ENCODE measurements around the gene GARIN5B. TPM values are rescaled to one million over a fixed set of nuclear protein-coding genes. Genes with fewer than 3 reads are reported as not detected.

GARIN5B gene
- total RNA-seq, 3 donors from 2014 or later (not counting 1 experiment from before 2014, with no cell fraction given) = not detected

GRCh38 chr19:55310498-55310897 is 52.6 kb downstream of the GARIN5B start:
- no peaks in the 10 kb centered on the region for H3K27me3 Mint-ChIP-seq (ENCODE audit: low read depth in 2 of 2)
- DNase-seq (no peak), ATAC-seq (no peak)
- intact Hi-C loops (cut with micrococcal nuclease) = no loop called here
- WGBS (ENCODE audit: insufficient coverage) = 85% methylated on average over 7 of the region's 7 CpGs
- H3K27ac Mint-ChIP-seq = no peak overlapping the region
- H3K27ac ChIP-seq (ENCODE audit: low read length) = no peak overlapping the region
- H3K9me3 ChIP-seq (ENCODE audit: control insufficient read depth, insufficient read depth, low read length) = no peaks in the 10 kb centered on the region
- no peak for TF ChIP-seq CTCF (IDR thresholded peaks at IDR 0.05)
- no peaks in the 10 kb centered on the region for H3K36me3 Mint-ChIP-seq
- no peaks in the 10 kb centered on the region for H3K9me3 Mint-ChIP-seq
- no peak overlapping the region for H3K4me3 Mint-ChIP-seq
- no peak overlapping the region for H3K4me3 ChIP-seq (ENCODE audit: low read length)
- H3K36me3 ChIP-seq (ENCODE audit: control insufficient read depth, insufficient read depth, low read length) = no peaks in the 10 kb centered on the region
- H3K4me1 ChIP-seq (ENCODE audit: control insufficient read depth, insufficient read depth, low read length) = no peaks in the 10 kb centered on the region
- no peaks in the 10 kb centered on the region for H3K4me1 Mint-ChIP-seq
- H3K27me3 ChIP-seq (ENCODE audit: control insufficient read depth, insufficient read depth, low read length) = no peaks in the 10 kb centered on the region

GRCh38 chr19:55309448-55309847 is 53.6 kb downstream of the GARIN5B start:
- intact Hi-C loops (cut with micrococcal nuclease) = no loop called here
- Mint-ChIP-seq H3K4me1 (no peaks in the 10 kb centered on the region), H3K27me3 (ENCODE audit: low read depth in 2 of 2) (no peaks in the 10 kb centered on the region), H3K9me3 (no peaks in the 10 kb centered on the region), H3K4me3 (no peak overlapping the region), H3K27ac (no peak overlapping the region), H3K36me3 (no peaks in the 10 kb centered on the region)
- H3K27ac ChIP-seq (ENCODE audit: low read length) = no peak overlapping the region
- H3K36me3 ChIP-seq (ENCODE audit: control insufficient read depth, insufficient read depth, low read length) = no peaks in the 10 kb centered on the region
- H3K4me1 ChIP-seq (ENCODE audit: control insufficient read depth, insufficient read depth, low read length) = no peaks in the 10 kb centered on the region
- no peaks in the 10 kb centered on the region for H3K27me3 ChIP-seq (ENCODE audit: control insufficient read depth, insufficient read depth, low read length)
- H3K9me3 ChIP-seq (ENCODE audit: control insufficient read depth, insufficient read depth, low read length) = no peaks in the 10 kb centered on the region
- DNase-seq = no peak
- ATAC-seq = no peak
- H3K4me3 ChIP-seq (ENCODE audit: low read length) = no peak overlapping the region
- no peak for TF ChIP-seq CTCF (IDR thresholded peaks at IDR 0.05)
- WGBS (ENCODE audit: insufficient coverage) = 91% methylated on average over 5 of the region's 5 CpGs

- H3K27me3 ChIP-seq (ENCODE audit: control insufficient read depth, insufficient read depth, low read length) = no peaks in the 10 kb centered on the region
- no peaks in the 10 kb centered on the region for H3K36me3 Mint-ChIP-seq
- H3K27ac ChIP-seq (ENCODE audit: low read length) = no peak overlapping the region
- no peak for TF ChIP-seq CTCF (IDR thresholded peaks at IDR 0.05)
- 92% methylated on average over 10 of the region's 11 CpGs for WGBS (ENCODE audit: insufficient coverage)
- intact Hi-C loops (cut with micrococcal nuclease) = no loop called here
- H3K4me1 ChIP-seq (ENCODE audit: control insufficient read depth, insufficient read depth, low read length) = no peaks in the 10 kb centered on the region
- no peaks in the 10 kb centered on the region for H3K27me3 Mint-ChIP-seq (ENCODE audit: low read depth in 2 of 2)
- no peak overlapping the region for H3K4me3 ChIP-seq (ENCODE audit: low read length)
- DNase-seq (no peak), ATAC-seq (no peak)
- no peaks in the 10 kb centered on the region for H3K9me3 ChIP-seq (ENCODE audit: control insufficient read depth, insufficient read depth, low read length)
- no peaks in the 10 kb centered on the region for H3K36me3 ChIP-seq (ENCODE audit: control insufficient read depth, insufficient read depth, low read length)
- H3K4me3 Mint-ChIP-seq = no peak overlapping the region
- H3K9me3 Mint-ChIP-seq = no peaks in the 10 kb centered on the region
- no peak overlapping the region for H3K27ac Mint-ChIP-seq
- no peaks in the 10 kb centered on the region for H3K4me1 Mint-ChIP-seq
Measured at GRCh38 chr19:55308281-55308680, 54.8 kb downstream of the GARIN5B start.

- no peak overlapping the region for H3K4me3 ChIP-seq (ENCODE audit: low read length)
- no peak for DNase-seq
- H3K27ac ChIP-seq (ENCODE audit: low read length) = no peak overlapping the region
- Mint-ChIP-seq H3K4me3 (no peak overlapping the region), H3K4me1 (peaks cover 0 to 6% of the 10 kb centered on the region in 2 donors), H3K9me3 (no peaks in the 10 kb centered on the region), H3K27me3 (ENCODE audit: low read depth in 2 of 2) (no peaks in the 10 kb centered on the region), H3K27ac (no peak overlapping the region), H3K36me3 (no peaks in the 10 kb centered on the region)
- no peak for TF ChIP-seq CTCF (IDR thresholded peaks at IDR 0.05)
- 87% methylated on average over 3 of the region's 3 CpGs for WGBS (ENCODE audit: insufficient coverage)
- peaks cover 8% of the 10 kb centered on the region for H3K4me1 ChIP-seq (ENCODE audit: control insufficient read depth, insufficient read depth, low read length)
- no peaks in the 10 kb centered on the region for H3K27me3 ChIP-seq (ENCODE audit: control insufficient read depth, insufficient read depth, low read length)
- no peaks in the 10 kb centered on the region for H3K9me3 ChIP-seq (ENCODE audit: control insufficient read depth, insufficient read depth, low read length)
- intact Hi-C loops (cut with micrococcal nuclease) = no loop called here
- no peaks in the 10 kb centered on the region for H3K36me3 ChIP-seq (ENCODE audit: control insufficient read depth, insufficient read depth, low read length)
- ATAC-seq = no peak
Measured at GRCh38 chr19:55306712-55307111, 56.3 kb downstream of the GARIN5B start.
